Measurements from ENCODE around the gene CFAP97D2. TPM values are rescaled to one million over a fixed set of nuclear protein-coding genes. Genes with fewer than 3 reads are reported as not detected.

The CFAP97D2 gene
- polyA plus RNA-seq, 3 donors = 0.21 TPM; not detected in 2

DNA sequence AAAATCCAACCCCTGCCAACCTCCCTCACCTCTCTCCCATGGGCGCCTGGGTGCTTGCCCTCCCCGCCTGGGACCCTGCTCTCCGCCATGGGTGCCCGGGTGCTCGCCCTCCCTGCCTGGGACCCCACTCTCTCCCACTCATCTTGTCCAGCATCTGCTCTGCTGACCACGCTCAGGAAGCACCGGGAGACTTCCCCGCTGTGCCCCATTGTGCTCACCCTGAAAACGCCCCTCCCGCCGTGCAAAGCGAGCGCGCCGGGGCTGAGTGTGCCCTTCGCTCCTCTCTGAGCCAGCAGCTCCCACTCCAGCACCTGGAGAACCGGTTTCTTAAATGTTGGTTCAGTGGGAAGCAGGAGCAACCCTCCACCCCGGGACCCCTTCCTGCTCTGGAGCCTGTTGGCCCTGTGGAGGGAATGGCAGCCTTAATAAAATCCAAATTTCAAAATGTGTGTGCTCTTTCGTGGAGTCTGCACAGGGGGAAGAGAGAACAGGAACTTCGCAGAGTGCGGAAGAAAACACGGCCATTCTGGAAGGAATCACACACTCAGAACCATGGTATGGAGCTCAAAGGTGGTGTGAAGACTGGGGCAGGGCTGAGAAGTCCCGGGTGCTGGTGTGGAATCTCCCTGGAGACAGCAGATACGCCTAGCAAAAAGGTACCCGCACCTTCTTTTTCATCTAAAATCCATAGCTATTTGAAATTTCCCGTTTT, 32.5 kb downstream of the CFAP97D2 start:
- peak overlapping the region; percentile 31 for H3K4me2 ChIP-seq (replicated peaks; ENCODE audit: extremely low read depth, low read length, poor library complexity, severe bottlenecking)
- peak overlapping the region; percentile 29 for H2AFZ ChIP-seq (ENCODE audit: insufficient read depth, low read depth, low read length, poor library complexity, severe bottlenecking)
- Mint-ChIP-seq H3K4me1 (peaks cover 5% of the 10 kb centered on the region), H3K27me3 (ENCODE audit: low read depth in 3 of 3) (peaks cover 2 to 17% (median 6%) of the 10 kb centered on the region in 3 donors), H3K9me3 (peaks cover 0 to 15% (median 9%) of the 10 kb centered on the region in 7 donors), H3K4me3 (peak overlapping the region; percentile 9 to 58), H3K27ac (peak overlapping the region in 1 of 7 donors; percentile 44), H3K36me3 (no peaks in the 10 kb centered on the region)
- TF ChIP-seq, protein P1, sequence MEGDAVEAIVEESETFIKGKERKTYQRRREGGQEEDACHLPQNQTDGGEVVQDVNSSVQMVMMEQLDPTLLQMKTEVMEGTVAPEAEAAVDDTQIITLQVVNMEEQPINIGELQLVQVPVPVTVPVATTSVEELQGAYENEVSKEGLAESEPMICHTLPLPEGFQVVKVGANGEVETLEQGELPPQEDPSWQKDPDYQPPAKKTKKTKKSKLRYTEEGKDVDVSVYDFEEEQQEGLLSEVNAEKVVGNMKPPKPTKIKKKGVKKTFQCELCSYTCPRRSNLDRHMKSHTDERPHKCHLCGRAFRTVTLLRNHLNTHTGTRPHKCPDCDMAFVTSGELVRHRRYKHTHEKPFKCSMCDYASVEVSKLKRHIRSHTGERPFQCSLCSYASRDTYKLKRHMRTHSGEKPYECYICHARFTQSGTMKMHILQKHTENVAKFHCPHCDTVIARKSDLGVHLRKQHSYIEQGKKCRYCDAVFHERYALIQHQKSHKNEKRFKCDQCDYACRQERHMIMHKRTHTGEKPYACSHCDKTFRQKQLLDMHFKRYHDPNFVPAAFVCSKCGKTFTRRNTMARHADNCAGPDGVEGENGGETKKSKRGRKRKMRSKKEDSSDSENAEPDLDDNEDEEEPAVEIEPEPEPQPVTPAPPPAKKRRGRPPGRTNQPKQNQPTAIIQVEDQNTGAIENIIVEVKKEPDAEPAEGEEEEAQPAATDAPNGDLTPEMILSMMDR (IDR thresholded peaks at IDR 0.05) = no peak
- H3K27ac ChIP-seq (ENCODE audit: low read depth in 1 of 2, low read length in 2 of 2) = no peak overlapping the region
- H3K4me3 ChIP-seq (replicated peaks in 1 of 3; ENCODE audit: low read depth in 2 of 3, low read length in 3 of 3) = peak overlapping the region in 1 of 3 experiments; percentile 17
- WGBS (ENCODE audit: insufficient coverage) = 76% methylated on average over 20 of the region's 26 CpGs
- DNase-seq = no peak
- no peaks in the 10 kb centered on the region for H3K4me1 ChIP-seq (ENCODE audit: control insufficient read depth in 1 of 2, insufficient read depth in 2 of 2, low read length in 2 of 2)
- H4K20me1 ChIP-seq (ENCODE audit: insufficient read depth, low read length) = no peaks in the 10 kb centered on the region
- peak overlapping the region; percentile 27 for H3K9ac ChIP-seq (ENCODE audit: insufficient read depth, low read length, poor library complexity, severe bottlenecking)
- no peaks in the 10 kb centered on the region for H3K79me2 ChIP-seq (ENCODE audit: insufficient read depth, low read length)
- intact Hi-C loops (cut with micrococcal nuclease) = no loop called here
- H3K36me3 ChIP-seq (replicated peaks in 1 of 2; ENCODE audit: control insufficient read depth in 1 of 2, insufficient read depth in 2 of 2, low read length in 2 of 2) = no peaks in the 10 kb centered on the region
- H3K27me3 ChIP-seq (ENCODE audit: control insufficient read depth in 2 of 2, insufficient read depth in 2 of 2, low read length in 2 of 2) = no peaks in the 10 kb centered on the region
- H3K9me3 ChIP-seq (replicated peaks in 1 of 2; ENCODE audit: control insufficient read depth in 1 of 2, insufficient read depth in 1 of 2, low read length in 2 of 2) = peaks cover 0 to 10% of the 10 kb centered on the region in 2 donors

DNA sequence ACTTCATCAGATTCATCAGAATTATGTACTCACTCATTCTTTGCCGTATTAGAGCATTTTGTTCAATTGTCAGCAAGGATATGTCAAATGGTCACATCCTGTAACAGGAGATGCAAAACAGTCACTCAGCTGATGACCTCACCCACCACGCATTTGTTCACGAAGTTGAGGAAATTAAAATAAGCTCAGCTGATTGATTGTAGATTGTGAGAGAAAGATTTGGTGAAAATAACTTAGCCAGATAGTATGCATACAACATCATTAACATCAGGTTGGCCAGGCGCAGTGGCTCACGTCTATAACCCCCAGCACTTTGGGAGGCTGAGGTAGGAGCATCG, 33.1 kb downstream of the CFAP97D2 start:
- H3K9me3 Mint-ChIP-seq = peaks cover 0 to 11% (median 5%) of the 10 kb centered on the region in 7 donors
- Histone ChIP-seq H3K27me3 (ENCODE audit: control insufficient read depth in 2 of 2, insufficient read depth in 2 of 2, low read length in 2 of 2) (no peaks in the 10 kb centered on the region), H3K79me2 (ENCODE audit: insufficient read depth, low read length) (no peaks in the 10 kb centered on the region), H3K36me3 (replicated peaks in 1 of 2; ENCODE audit: control insufficient read depth in 1 of 2, insufficient read depth in 2 of 2, low read length in 2 of 2) (no peaks in the 10 kb centered on the region), H3K9ac (ENCODE audit: insufficient read depth, low read length, poor library complexity, severe bottlenecking) (no peak overlapping the region), H3K4me3 (replicated peaks in 1 of 3; ENCODE audit: low read depth in 2 of 3, low read length in 3 of 3) (no peak overlapping the region), H3K4me1 (ENCODE audit: control insufficient read depth in 1 of 2, insufficient read depth in 2 of 2, low read length in 2 of 2) (no peaks in the 10 kb centered on the region), H3K4me2 (replicated peaks; ENCODE audit: extremely low read depth, low read length, poor library complexity, severe bottlenecking) (no peak overlapping the region), H3K9me3 (replicated peaks in 1 of 2; ENCODE audit: control insufficient read depth in 1 of 2, insufficient read depth in 1 of 2, low read length in 2 of 2) (peaks cover 0 to 5% of the 10 kb centered on the region in 2 donors), H4K20me1 (ENCODE audit: insufficient read depth, low read length) (no peaks in the 10 kb centered on the region), H3K27ac (ENCODE audit: low read depth in 1 of 2, low read length in 2 of 2) (no peak overlapping the region), H2AFZ (ENCODE audit: insufficient read depth, low read depth, low read length, poor library complexity, severe bottlenecking) (no peak overlapping the region)
- no peak for DNase-seq
- WGBS (ENCODE audit: insufficient coverage) = no CpG with 5 or more reads among the region's 6 CpGs
- H3K27me3 Mint-ChIP-seq (ENCODE audit: low read depth in 3 of 3) = peaks cover 2 to 17% (median 6%) of the 10 kb centered on the region in 3 donors
- no peak overlapping the region for H3K4me3 Mint-ChIP-seq
- peaks cover 5% of the 10 kb centered on the region for H3K4me1 Mint-ChIP-seq
- TF ChIP-seq, protein P1 (IDR thresholded peaks at IDR 0.05) = no peak
- intact Hi-C loops (cut with micrococcal nuclease) = no loop called here
- no peak overlapping the region for H3K27ac Mint-ChIP-seq
- no peaks in the 10 kb centered on the region for H3K36me3 Mint-ChIP-seq

All from CD14-positive monocyte (primary cell).